ENCODE results near the gene SKOR2.

- TF ChIP-seq CTCF (IDR thresholded peaks at IDR 0.05 in 2 of 3, conservative IDR thresholded peaks at IDR 0.05 in 1 of 3; ENCODE audit: borderline replicate concordance in 1 of 3, insufficient read depth in 1 of 3, low read depth in 2 of 3, low read length in 2 of 3) = no peak
- no peak for TF ChIP-seq TCF7L2 (IDR thresholded peaks at IDR 0.05; ENCODE audit: borderline replicate concordance, extremely low read depth, insufficient read depth, insufficient read length)
- no peak for TF ChIP-seq YY1 (IDR thresholded peaks at IDR 0.05; ENCODE audit: extremely low read depth, insufficient replicate concordance, low read depth, low read length)
- TF ChIP-seq POLR2AphosphoS5 (IDR thresholded peaks at IDR 0.05; ENCODE audit: low read depth, low read length) = no peak
- TF ChIP-seq POLR2A (IDR thresholded peaks at IDR 0.05; ENCODE audit: borderline replicate concordance, extremely low read depth, insufficient read depth, insufficient read length) = no peak
- TF ChIP-seq CEBPB (IDR thresholded peaks at IDR 0.05; ENCODE audit: low read depth) = no peak
- no peak for TF ChIP-seq ELF1 (IDR thresholded peaks at IDR 0.05; ENCODE audit: borderline replicate concordance, low read depth)
Measured at GRCh38 chr18:47250391-47251046, 941 bp downstream of the SKOR2 start.

All from HCT116 (cell line).